Measurements from ENCODE around the gene FGF14.

Gene FGF14

DNA sequence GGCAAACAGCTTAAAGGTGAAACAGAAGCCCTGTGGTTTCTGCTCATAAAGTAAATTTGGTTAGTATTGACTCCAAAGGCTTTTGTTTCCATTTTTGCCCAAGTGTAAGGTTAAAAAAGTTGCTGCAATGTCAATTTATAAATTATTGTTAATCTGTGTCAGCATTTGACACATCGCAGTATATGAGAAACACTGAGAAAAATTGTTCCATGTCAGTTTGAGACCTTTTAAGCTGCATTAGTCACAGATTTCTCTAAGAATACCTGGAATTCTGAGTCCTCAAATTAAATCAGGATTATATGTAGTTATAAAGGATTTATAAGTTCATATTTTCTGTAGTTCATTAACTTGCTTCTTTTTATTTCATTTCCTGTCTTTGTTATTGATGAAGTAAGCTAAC is 78.8 kb downstream of the FGF14 start:
- no peak overlapping the region for H3K27ac ChIP-seq (ENCODE audit: low read length)
- no peak overlapping the region for H3K4me3 ChIP-seq (ENCODE audit: low read length)
- H3K9me3 ChIP-seq (ENCODE audit: insufficient read depth, low read length) = no peaks in the 10 kb centered on the region
- H2AFZ ChIP-seq (ENCODE audit: low read depth, low read length) = no peak overlapping the region
- H4K20me1 ChIP-seq (ENCODE audit: insufficient read depth, low read length) = no peaks in the 10 kb centered on the region
- no peak overlapping the region for H3K4me2 ChIP-seq (ENCODE audit: low read length)
- H3K36me3 ChIP-seq (replicated peaks; ENCODE audit: low read depth, low read length) = no peaks in the 10 kb centered on the region
- TF ChIP-seq, protein P1, sequence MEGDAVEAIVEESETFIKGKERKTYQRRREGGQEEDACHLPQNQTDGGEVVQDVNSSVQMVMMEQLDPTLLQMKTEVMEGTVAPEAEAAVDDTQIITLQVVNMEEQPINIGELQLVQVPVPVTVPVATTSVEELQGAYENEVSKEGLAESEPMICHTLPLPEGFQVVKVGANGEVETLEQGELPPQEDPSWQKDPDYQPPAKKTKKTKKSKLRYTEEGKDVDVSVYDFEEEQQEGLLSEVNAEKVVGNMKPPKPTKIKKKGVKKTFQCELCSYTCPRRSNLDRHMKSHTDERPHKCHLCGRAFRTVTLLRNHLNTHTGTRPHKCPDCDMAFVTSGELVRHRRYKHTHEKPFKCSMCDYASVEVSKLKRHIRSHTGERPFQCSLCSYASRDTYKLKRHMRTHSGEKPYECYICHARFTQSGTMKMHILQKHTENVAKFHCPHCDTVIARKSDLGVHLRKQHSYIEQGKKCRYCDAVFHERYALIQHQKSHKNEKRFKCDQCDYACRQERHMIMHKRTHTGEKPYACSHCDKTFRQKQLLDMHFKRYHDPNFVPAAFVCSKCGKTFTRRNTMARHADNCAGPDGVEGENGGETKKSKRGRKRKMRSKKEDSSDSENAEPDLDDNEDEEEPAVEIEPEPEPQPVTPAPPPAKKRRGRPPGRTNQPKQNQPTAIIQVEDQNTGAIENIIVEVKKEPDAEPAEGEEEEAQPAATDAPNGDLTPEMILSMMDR (IDR thresholded peaks at IDR 0.05; ENCODE audit: low read depth, low read length) = no peak
- no peak for TF ChIP-seq EZH2phosphoT487 (IDR thresholded peaks at IDR 0.05; ENCODE audit: low read depth)
- H3K79me2 ChIP-seq (ENCODE audit: low read length) = no peaks in the 10 kb centered on the region
- H3K9ac ChIP-seq (ENCODE audit: low read length) = no peak overlapping the region
- H3K27me3 ChIP-seq (ENCODE audit: low read depth, low read length) = no peaks in the 10 kb centered on the region
- no peaks in the 10 kb centered on the region for H3K4me1 ChIP-seq (ENCODE audit: low read length)

DNA sequence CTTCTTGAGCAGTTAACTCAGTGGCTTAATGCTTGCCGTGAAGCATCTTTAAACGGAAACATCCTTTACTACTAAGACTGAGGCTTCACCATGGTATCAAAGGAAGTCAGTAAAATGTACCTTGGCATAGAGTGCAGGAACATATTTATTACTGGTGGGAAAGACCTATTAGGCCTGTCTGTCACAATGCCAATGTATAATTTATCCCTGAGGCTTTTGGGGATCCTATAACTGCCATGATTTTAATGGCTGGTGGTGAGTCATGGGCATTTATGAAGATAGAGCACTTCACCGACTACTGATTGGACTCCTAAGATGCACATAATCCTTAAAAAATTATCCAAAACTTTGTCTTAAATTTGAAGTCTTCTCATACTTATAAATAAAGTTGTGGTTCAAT is 79.6 kb downstream of the FGF14 start:
- Histone ChIP-seq H3K4me3 (ENCODE audit: low read length) (no peak overlapping the region), H3K9ac (ENCODE audit: low read length) (no peak overlapping the region), H3K4me1 (ENCODE audit: low read length) (no peaks in the 10 kb centered on the region), H3K27me3 (ENCODE audit: low read depth, low read length) (no peaks in the 10 kb centered on the region), H3K79me2 (ENCODE audit: low read length) (no peaks in the 10 kb centered on the region), H3K4me2 (ENCODE audit: low read length) (no peak overlapping the region), H3K27ac (ENCODE audit: low read length) (no peak overlapping the region), H3K36me3 (replicated peaks; ENCODE audit: low read depth, low read length) (no peaks in the 10 kb centered on the region), H3K9me3 (ENCODE audit: insufficient read depth, low read length) (no peaks in the 10 kb centered on the region), H2AFZ (ENCODE audit: low read depth, low read length) (no peak overlapping the region), H4K20me1 (ENCODE audit: insufficient read depth, low read length) (no peaks in the 10 kb centered on the region)
- TF ChIP-seq, protein P1 (IDR thresholded peaks at IDR 0.05; ENCODE audit: low read depth, low read length) = no peak

DNA sequence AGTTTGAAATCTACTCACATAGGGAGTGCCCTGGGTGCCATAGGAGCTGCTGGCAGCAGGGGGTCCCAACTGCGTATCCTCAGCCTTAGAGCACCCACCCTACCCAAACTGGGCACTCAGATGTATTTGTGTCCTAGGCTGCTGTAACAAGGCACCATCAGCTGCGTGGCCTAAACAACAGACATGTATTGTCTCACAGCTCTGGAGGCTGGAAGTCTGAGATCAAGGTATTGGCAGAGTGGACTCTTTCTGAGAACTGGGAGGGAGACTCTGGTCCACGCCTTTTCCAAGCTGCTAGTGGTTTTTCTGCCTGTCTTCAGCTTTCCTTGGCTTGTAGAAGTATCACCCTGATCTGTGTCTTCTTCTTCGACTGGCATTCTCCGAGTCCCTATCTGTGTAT is 83.6 kb downstream of the FGF14 start:
- Histone ChIP-seq H3K9me3 (ENCODE audit: insufficient read depth, low read length) (no peaks in the 10 kb centered on the region), H3K79me2 (ENCODE audit: low read length) (no peaks in the 10 kb centered on the region), H3K4me3 (ENCODE audit: low read length) (no peak overlapping the region), H3K36me3 (replicated peaks; ENCODE audit: low read depth, low read length) (no peaks in the 10 kb centered on the region), H3K4me2 (ENCODE audit: low read length) (no peak overlapping the region), H3K9ac (ENCODE audit: low read length) (no peak overlapping the region), H4K20me1 (ENCODE audit: insufficient read depth, low read length) (no peaks in the 10 kb centered on the region), H2AFZ (ENCODE audit: low read depth, low read length) (no peak overlapping the region), H3K27ac (ENCODE audit: low read length) (no peak overlapping the region), H3K27me3 (ENCODE audit: low read depth, low read length) (no peaks in the 10 kb centered on the region), H3K4me1 (ENCODE audit: low read length) (no peaks in the 10 kb centered on the region)
- TF ChIP-seq, protein P1 (IDR thresholded peaks at IDR 0.05; ENCODE audit: low read depth, low read length) = no peak
- TF ChIP-seq EZH2phosphoT487 (IDR thresholded peaks at IDR 0.05; ENCODE audit: low read depth) = no peak

DNA sequence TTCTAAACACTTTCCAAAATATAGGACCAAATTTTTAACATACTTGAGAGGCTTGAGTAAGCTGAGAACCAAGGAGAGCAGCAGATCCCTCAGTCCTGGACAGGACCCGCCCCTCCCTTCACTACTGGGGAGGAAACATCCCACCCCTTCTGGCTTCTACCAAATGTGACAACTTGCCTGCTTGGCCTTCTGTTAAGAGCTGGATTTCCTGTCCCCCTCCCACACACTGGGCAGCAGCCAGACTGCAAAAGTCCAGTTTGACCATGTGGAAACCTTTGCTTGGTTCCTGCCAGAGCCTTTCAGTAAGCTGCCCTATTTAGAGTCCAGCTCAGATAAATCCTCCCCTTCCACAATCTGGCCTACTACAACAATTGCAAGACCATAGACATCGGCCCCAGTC is 84.3 kb downstream of the FGF14 start:
- H3K9ac ChIP-seq (ENCODE audit: low read length) = no peak overlapping the region
- TF ChIP-seq EZH2phosphoT487 (IDR thresholded peaks at IDR 0.05; ENCODE audit: low read depth) = no peak
- TF ChIP-seq, protein P1 (IDR thresholded peaks at IDR 0.05; ENCODE audit: low read depth, low read length) = no peak
- H4K20me1 ChIP-seq (ENCODE audit: insufficient read depth, low read length) = no peaks in the 10 kb centered on the region
- no peaks in the 10 kb centered on the region for H3K36me3 ChIP-seq (replicated peaks; ENCODE audit: low read depth, low read length)
- no peaks in the 10 kb centered on the region for H3K9me3 ChIP-seq (ENCODE audit: insufficient read depth, low read length)
- H3K27me3 ChIP-seq (ENCODE audit: low read depth, low read length) = no peaks in the 10 kb centered on the region
- no peak overlapping the region for H3K4me2 ChIP-seq (ENCODE audit: low read length)
- no peak overlapping the region for H3K27ac ChIP-seq (ENCODE audit: low read length)
- H3K4me3 ChIP-seq (ENCODE audit: low read length) = no peak overlapping the region
- no peaks in the 10 kb centered on the region for H3K4me1 ChIP-seq (ENCODE audit: low read length)
- H2AFZ ChIP-seq (ENCODE audit: low read depth, low read length) = no peak overlapping the region
- H3K79me2 ChIP-seq (ENCODE audit: low read length) = no peaks in the 10 kb centered on the region
